ENCODE measurements around the gene RPL27A.

DNA sequence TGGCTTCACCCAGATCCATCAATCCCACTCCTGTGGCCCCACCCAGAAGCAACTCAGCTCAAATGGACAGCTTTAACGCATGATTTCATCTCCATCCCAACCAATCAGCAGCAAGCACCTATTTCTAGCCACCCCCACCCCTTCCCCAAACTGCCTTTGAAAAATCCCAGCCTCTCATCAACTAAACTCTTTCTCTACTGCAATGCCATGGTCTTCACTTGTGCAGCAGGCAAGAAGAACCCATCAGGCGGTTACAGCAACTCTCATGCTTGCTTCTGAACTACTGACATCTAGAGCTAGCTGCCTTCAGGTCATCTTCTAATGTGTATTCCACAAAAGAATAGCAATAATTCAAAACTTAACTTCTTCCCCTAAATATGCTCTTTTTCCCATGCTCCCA is 46.5 kb upstream of the RPL27A start:
- TF ChIP-seq POLR2AphosphoS5 (IDR thresholded peaks at IDR 0.05; ENCODE audit: borderline replicate concordance, low read depth, low read length): no peak
- no peak for TF ChIP-seq EZH2 (IDR thresholded peaks at IDR 0.05)
- no peak for TF ChIP-seq FOXP2 (optimal IDR thresholded peaks at IDR 0.05; ENCODE audit: control extremely low read depth, extremely low read length, insufficient read depth)
